K562 (cell line): ENCODE data around the gene CHPF2. TPM values are rescaled to one million over a fixed set of nuclear protein-coding genes. Genes with fewer than 3 reads are reported as not detected.

Experiments
- ELF1 ChIP-seq: fragments of 200-800 bp; sonication (Bioruptor generic); IDR thresholded peaks from 2 replicates; pipeline ENCODE4 v1.6.1; 2016; ENCODE audit warnings: missing genetic modification characterization, missing compliant biosample characterization
- JUN ChIP-seq, 2 experiments: sonication (generic) in 1 of 2; formaldehyde crosslinking in 1 of 2; IDR thresholded peaks; 2 replicates each; pipeline versions ENCODE4 v1.6.1 to v1.8.0; 2012 to 2022; ENCODE audit warnings: borderline replicate concordance in 2 of 2, mild to moderate bottlenecking in 2 of 2, improper control_type of control experiment in 1 of 2, low read depth in 1 of 2, low read length in 1 of 2, missing genetic modification reagents in 1 of 2
- MEF2D ChIP-seq: conservative IDR thresholded peaks from 2 replicates; pipeline ENCODE4 v1.6.1; 2016; ENCODE audit warnings: low read depth, missing genetic modification characterization, missing compliant biosample characterization
- POLR2AphosphoS5 ChIP-seq: IDR thresholded peaks from 2 replicates; pipeline ENCODE4 v1.6.1; 2011; ENCODE audit warnings: mild to moderate bottlenecking, low read depth, low read length, moderate library complexity; ENCODE audit not compliant: control insufficient read depth, insufficient read depth
- ZBTB7A ChIP-seq: IDR thresholded peaks from 2 replicates; pipeline ENCODE4 v1.6.1; 2011; ENCODE audit warnings: low read depth, mild to moderate bottlenecking, low read length, moderate library complexity, borderline replicate concordance; ENCODE audit not compliant: control insufficient read depth
- ZNF395 ChIP-seq: fragments of 200-800 bp; sonication (Bioruptor generic); IDR thresholded peaks from 2 replicates; pipeline ENCODE4 v1.6.1; 2017; ENCODE audit warnings: missing genetic modification characterization, missing compliant biosample characterization
- polyA plus RNA-seq, 8 experiments: library from polyadenylated mRNA; depleted of rRNA in 4 of 8; stranded (reverse) in 5 of 8; unstranded in 3 of 8; fragments of >200 nt; fragmentation: Nextera tagmentation in 2 of 8; fragmentation: Illumina TruSeq in 1 of 8; extraction: Ambion mirVana in 2 of 8; extraction: Trizol in 1 of 8; gene quantifications; 2 replicates each; pipeline versions ENCODE4 v1.2.1 to v1.2.3, GENCODE V29; 2011 to 2014; ENCODE audit warnings: inconsistent platforms in 1 of 8, missing spikeins in 1 of 8
- total RNA-seq, 7 experiments: library from RNA; depleted of rRNA in 6 of 7; stranded (reverse); fragments of >200 nt in 6 of 7; fragmentation: Illumina TruSeq in 2 of 7; extraction: Trizol in 2 of 7; gene quantifications; 2 replicates each; pipeline versions ENCODE4 v1.2.1 to v1.2.3, GENCODE V29; 2011 to 2021; ENCODE audit warnings: low replicate concordance in 1 of 7
- TF ChIP-seq, protein P1 (sequence below): sonication (generic); formaldehyde crosslinking; IDR thresholded peaks from 2 replicates; pipeline ENCODE4 v1.8.0; 2022; ENCODE audit warnings: mild to moderate bottlenecking, missing genetic modification reagents
- TF ChIP-seq, protein P2 (sequence below), 2 experiments: fragments of 450-650 bp; formaldehyde crosslinking in 1 of 2; IDR thresholded peaks; 2 replicates each; pipeline versions ENCODE4 v1.4.0 to v1.6.1; 2014 to 2020; ENCODE audit warnings: mild to moderate bottlenecking in 2 of 2, borderline replicate concordance in 1 of 2, low read depth in 1 of 2
- TF ChIP-seq, protein P3 (sequence below): fragments of 450-650 bp; IDR thresholded peaks from 2 replicates; pipeline ENCODE4 v1.6.1; 2017; ENCODE audit warnings: antibody characterized with exemption, mild to moderate bottlenecking

CHPF2 gene
- total and polyA plus RNA-seq, 9 of the 15 experiments (the other 6 are each of a cell fraction or from before 2014, with no cell fraction given) = 0.08 to 32.8 (median 10.5) TPM

DNA sequence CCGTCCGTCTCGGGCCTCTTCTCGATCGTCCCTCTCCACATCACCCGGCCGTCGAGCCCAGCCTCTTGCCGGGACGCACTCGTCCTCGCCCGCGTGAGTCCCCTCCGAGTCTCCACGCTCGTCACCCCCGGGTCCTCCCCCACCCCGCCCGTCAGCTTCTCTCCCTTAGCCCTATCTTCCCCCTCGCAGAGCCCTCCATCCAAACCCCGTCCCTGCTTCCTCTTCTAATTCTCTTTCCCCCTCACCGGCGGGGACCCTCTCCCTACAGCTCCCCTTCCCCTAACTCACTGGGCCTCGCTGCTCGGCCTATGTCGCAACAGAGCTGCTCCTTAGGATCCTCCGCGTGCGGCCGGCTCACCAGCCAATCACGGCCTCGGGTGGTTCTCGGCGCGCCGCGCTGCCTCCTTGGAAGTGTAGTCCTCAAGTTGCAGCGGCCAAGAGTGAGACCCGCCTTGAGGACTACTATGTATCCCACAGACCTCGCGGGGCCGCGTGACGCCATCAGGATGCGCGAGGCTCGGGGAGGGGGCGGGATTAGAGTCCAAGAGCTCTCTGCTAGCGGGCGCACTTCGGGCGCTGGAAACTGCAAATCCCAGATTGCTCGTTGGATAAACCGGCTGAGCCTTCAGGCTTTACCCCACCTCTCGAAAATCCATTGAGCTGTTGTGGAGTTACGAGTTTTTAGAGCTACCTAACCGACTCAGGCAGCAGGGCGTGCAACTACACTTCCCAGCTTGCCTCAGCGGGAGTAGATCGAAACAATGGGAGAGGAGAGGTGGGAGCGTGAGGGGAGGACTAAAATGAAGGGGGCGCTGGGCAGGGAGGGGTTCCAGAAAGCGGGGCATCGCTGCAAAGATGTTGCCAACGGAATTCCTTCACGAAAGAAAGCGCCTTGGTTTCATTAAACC, 5.2 kb upstream of the CHPF2 start, which contains the start of gene ABCF2 (continued):
- TF ChIP-seq POLR2AphosphoS5 (peak; percentile 72), JUN (IDR thresholded peaks at IDR 0.05; ENCODE audit: borderline replicate concordance, low read depth, low read length) (peak; percentile 61; the same call in 1 of the 2 replicates), JUN (CRISPR knock-in tag; IDR thresholded peaks at IDR 0.05; ENCODE audit: borderline replicate concordance) (no peak), ZBTB7A (peak; percentile 61), MEF2D (tag) (no peak), ZNF395 (CRISPR knock-in tag) (peak; percentile 62; the same call in 1 of the 2 replicates), ELF1 (tag) (no peak)
- TF ChIP-seq, protein P1, sequence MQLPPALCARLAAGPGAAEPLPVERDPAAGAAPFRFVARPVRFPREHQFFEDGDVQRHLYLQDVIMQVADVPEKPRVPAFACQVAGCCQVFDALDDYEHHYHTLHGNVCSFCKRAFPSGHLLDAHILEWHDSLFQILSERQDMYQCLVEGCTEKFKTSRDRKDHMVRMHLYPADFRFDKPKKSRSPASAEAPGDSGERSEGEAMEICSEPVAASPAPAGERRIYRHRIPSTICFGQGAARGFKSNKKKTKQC = peak; percentile 44; the same call in 1 of the 2 replicates
- TF ChIP-seq, protein P2, sequence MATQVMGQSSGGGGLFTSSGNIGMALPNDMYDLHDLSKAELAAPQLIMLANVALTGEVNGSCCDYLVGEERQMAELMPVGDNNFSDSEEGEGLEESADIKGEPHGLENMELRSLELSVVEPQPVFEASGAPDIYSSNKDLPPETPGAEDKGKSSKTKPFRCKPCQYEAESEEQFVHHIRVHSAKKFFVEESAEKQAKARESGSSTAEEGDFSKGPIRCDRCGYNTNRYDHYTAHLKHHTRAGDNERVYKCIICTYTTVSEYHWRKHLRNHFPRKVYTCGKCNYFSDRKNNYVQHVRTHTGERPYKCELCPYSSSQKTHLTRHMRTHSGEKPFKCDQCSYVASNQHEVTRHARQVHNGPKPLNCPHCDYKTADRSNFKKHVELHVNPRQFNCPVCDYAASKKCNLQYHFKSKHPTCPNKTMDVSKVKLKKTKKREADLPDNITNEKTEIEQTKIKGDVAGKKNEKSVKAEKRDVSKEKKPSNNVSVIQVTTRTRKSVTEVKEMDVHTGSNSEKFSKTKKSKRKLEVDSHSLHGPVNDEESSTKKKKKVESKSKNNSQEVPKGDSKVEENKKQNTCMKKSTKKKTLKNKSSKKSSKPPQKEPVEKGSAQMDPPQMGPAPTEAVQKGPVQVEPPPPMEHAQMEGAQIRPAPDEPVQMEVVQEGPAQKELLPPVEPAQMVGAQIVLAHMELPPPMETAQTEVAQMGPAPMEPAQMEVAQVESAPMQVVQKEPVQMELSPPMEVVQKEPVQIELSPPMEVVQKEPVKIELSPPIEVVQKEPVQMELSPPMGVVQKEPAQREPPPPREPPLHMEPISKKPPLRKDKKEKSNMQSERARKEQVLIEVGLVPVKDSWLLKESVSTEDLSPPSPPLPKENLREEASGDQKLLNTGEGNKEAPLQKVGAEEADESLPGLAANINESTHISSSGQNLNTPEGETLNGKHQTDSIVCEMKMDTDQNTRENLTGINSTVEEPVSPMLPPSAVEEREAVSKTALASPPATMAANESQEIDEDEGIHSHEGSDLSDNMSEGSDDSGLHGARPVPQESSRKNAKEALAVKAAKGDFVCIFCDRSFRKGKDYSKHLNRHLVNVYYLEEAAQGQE (IDR thresholded peaks at IDR 0.05; ENCODE audit: borderline replicate concordance) = no peak
- TF ChIP-seq, protein P2 (CRISPR knock-in tag; IDR thresholded peaks at IDR 0.05; ENCODE audit: low read depth) = peak; percentile 39
- TF ChIP-seq, protein P3, sequence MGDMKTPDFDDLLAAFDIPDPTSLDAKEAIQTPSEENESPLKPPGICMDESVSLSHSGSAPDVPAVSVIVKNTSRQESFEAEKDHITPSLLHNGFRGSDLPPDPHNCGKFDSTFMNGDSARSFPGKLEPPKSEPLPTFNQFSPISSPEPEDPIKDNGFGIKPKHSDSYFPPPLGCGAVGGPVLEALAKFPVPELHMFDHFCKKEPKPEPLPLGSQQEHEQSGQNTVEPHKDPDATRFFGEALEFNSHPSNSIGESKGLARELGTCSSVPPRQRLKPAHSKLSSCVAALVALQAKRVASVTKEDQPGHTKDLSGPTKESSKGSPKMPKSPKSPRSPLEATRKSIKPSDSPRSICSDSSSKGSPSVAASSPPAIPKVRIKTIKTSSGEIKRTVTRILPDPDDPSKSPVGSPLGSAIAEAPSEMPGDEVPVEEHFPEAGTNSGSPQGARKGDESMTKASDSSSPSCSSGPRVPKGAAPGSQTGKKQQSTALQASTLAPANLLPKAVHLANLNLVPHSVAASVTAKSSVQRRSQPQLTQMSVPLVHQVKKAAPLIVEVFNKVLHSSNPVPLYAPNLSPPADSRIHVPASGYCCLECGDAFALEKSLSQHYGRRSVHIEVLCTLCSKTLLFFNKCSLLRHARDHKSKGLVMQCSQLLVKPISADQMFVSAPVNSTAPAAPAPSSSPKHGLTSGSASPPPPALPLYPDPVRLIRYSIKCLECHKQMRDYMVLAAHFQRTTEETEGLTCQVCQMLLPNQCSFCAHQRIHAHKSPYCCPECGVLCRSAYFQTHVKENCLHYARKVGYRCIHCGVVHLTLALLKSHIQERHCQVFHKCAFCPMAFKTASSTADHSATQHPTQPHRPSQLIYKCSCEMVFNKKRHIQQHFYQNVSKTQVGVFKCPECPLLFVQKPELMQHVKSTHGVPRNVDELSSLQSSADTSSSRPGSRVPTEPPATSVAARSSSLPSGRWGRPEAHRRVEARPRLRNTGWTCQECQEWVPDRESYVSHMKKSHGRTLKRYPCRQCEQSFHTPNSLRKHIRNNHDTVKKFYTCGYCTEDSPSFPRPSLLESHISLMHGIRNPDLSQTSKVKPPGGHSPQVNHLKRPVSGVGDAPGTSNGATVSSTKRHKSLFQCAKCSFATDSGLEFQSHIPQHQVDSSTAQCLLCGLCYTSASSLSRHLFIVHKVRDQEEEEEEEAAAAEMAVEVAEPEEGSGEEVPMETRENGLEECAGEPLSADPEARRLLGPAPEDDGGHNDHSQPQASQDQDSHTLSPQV = peak; percentile 58; the same call in 1 of the 2 replicates
